ENCODE measurements around the gene LARP4.

The LARP4 gene

DNA sequence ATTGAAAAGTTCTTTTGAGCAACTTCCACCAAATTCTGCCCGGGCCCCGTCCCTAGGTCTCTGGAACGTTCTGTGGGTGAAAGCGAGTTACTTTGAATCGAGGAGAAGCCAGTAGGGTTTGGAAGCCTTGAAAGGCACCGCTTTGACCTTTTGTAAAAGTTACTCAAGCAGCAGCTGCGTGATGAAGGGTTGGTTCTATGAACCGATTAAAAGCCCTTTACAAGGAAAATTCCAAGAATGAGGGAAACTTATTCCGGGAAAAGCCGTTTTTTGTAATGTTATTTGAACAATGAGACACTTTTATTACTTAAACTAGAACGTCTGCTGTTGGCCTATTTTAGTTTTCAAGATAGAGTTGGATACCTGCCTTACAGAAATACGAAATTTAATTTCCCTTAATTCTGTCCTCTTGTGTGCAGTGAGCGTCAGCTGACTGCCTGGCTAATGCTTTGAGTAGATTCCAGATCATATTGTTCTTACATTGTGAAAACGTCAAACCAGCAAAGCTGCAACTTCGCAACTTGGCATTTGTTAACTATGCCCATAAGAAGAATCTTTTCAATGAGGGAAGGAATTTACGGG is 906 bp downstream of the LARP4 start:
- DNase-seq (ENCODE audit: low read depth): peak; percentile 78

DNA sequence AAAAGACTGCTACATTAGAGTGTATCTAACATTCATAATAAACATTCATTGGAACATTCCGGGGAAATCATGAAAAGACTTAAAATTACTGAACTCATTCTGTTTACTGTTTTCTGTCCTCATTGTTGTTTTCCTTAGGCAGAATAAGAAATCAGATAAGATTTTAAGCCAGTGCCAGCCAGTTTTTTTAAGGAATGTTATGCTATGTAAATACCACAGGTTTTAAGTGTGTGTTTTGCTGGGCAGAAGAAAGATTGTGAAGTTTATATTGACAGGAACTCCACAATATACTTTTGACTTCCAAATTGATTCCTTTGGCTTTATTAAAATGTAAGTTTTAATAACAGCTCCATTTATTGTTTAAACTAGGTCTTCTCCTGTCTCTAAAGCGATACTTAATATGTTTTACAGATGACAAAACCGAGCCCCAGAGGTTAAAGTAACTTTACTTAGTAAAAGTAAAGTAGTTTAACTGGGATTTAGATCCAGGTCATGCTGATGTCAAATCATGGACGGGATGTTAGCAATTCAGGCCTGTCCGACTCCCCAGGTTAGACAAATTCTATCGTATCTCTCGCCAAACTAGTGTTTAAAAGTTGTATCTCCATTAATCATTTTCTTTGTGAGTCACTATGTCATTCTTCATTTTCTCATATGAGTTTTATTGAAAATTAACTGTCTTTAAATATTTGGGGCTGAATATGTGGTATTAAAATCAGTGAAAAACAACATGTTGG is 1.7 kb downstream of the LARP4 start:
- DNase-seq (ENCODE audit: low read depth): no peak
- TF ChIP-seq CTCF (conservative IDR thresholded peaks at IDR 0.05; ENCODE audit: low read depth, low read length): no peak
- H3K4me3 ChIP-seq (ENCODE audit: low read length): peak overlapping the region; percentile 96

More for the DNA sequence above, 906 bp downstream of the LARP4 start:
- no peak for TF ChIP-seq CTCF (conservative IDR thresholded peaks at IDR 0.05; ENCODE audit: low read depth, low read length)
- peak overlapping the region; percentile 96 for H3K4me3 ChIP-seq (ENCODE audit: low read length)

DNA sequence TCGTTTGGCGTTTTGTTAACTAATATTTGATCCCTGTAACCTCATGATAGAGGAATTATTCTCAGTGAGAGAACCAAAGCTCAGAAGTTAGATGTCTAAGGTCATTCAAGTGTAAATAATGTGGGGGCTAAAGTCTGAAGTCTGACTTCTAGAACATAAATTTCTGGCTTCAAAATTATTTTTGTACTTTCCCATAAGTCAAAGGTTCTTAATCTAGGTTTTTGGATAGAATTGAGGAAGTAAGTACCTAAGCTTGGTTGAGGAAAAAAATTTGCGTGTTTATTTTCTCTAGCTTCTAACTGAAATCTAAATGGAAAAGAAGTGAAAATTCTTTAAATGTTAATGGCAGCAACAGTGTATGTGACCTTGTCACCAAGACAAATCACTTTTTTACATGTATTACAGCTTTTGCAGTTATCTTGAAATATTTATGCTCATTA is 2.3 kb downstream of the LARP4 start:
- no peak for TF ChIP-seq CTCF (conservative IDR thresholded peaks at IDR 0.05; ENCODE audit: low read depth, low read length)
- DNase-seq (ENCODE audit: low read depth): no peak
- H3K4me3 ChIP-seq (ENCODE audit: low read length): peak overlapping the region; percentile 96

DNA sequence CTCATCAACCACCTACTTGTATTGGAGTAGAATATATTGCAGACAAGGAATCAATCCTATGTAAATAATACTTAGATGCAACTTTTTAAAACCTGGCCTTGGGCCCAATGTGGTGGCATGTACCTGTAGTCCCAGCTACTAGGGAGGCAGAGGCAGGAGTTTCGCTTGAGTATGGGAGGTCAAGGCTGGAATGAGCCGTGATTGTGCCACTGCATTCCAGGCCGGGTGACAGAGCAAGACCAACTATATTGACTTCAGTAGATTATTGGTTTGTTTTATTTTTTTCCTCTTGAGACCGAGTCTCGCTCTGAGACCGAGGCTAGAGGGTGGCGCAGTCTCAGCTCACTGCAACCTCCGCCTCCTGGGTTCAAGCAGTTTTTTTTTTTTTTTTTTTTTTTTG is 3.6 kb downstream of the LARP4 start:
- H3K4me3 ChIP-seq (ENCODE audit: low read length): no peak overlapping the region
- no peak for TF ChIP-seq CTCF (conservative IDR thresholded peaks at IDR 0.05; ENCODE audit: low read depth, low read length)
- DNase-seq (ENCODE audit: low read depth): no peak

DNA sequence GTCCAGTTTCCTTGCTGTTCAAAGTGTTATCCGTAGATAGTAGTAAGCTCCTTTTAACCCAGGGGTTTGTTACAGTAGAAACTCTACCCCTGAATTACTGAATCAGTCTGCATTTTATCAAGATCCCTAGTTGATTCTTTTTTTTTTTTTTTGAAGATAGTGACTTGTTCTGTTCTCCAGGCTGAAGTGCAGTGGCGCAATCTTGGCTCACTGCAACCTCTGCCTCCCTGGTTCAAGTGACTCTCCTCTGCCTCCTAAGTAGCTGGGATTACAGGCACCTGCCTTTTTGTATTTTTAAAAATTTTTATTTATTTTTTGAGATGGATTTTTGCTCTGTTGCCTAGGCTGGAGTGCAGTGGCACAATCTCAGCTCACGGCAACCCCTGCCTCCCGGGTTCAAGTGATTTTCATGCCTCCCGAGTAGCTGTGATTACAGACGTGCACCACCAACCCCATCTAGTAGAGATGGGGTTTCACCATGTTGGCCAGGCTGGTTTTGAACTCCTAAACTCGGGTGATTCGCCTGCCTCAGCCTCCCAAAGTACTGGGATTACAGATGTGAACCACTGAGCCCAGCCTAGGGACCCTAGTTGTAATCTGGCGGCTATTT is 10.5 kb downstream of the LARP4 start:
- no peak for DNase-seq (ENCODE audit: low read depth)
- H3K4me3 ChIP-seq (ENCODE audit: low read length): no peak overlapping the region
- TF ChIP-seq CTCF (conservative IDR thresholded peaks at IDR 0.05; ENCODE audit: low read depth, low read length): no peak

GRCh38 chr12:50415899-50416479 is 15.3 kb downstream of the LARP4 start:
- DNase-seq (ENCODE audit: low read depth): no peak
- no peak overlapping the region for H3K4me3 ChIP-seq (ENCODE audit: low read length)
- no peak for TF ChIP-seq CTCF (conservative IDR thresholded peaks at IDR 0.05; ENCODE audit: low read depth, low read length)

Measured in retinal pigment epithelial cell (primary cell).